Testis (tissue), 2 donors: Measurements from ENCODE around the gene SLC28A3.

Experiments used
- POLR2A ChIP-seq: fragments of 450-650 bp; IDR thresholded peaks from one replicate; pipeline ENCODE4 v1.6.1; 2017; ENCODE audit warnings: antibody characterized with exemption, mild to moderate bottlenecking, moderate library complexity
- TF ChIP-seq, protein P1 (sequence below), 3 experiments: fragments of 450-650 bp in 2 of 3; fragments of 200-600 bp in 1 of 3; sonication (generic) in 1 of 3; IDR thresholded peaks; one replicate each; pipeline ENCODE4 v1.5.1; 2016 to 2019; ENCODE audit warnings: antibody characterized with exemption in 3 of 3, mild to moderate bottlenecking in 2 of 3, moderate library complexity in 1 of 3

GRCh38 chr9:84301851-84302250 lies 38.7 kb downstream of the SLC28A3 start:
- TF ChIP-seq, protein P1, sequence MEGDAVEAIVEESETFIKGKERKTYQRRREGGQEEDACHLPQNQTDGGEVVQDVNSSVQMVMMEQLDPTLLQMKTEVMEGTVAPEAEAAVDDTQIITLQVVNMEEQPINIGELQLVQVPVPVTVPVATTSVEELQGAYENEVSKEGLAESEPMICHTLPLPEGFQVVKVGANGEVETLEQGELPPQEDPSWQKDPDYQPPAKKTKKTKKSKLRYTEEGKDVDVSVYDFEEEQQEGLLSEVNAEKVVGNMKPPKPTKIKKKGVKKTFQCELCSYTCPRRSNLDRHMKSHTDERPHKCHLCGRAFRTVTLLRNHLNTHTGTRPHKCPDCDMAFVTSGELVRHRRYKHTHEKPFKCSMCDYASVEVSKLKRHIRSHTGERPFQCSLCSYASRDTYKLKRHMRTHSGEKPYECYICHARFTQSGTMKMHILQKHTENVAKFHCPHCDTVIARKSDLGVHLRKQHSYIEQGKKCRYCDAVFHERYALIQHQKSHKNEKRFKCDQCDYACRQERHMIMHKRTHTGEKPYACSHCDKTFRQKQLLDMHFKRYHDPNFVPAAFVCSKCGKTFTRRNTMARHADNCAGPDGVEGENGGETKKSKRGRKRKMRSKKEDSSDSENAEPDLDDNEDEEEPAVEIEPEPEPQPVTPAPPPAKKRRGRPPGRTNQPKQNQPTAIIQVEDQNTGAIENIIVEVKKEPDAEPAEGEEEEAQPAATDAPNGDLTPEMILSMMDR (IDR thresholded peaks at IDR 0.05), result no peak
- no peak for TF ChIP-seq POLR2A
